Endothelial cell of umbilical vein (primary cell): ENCODE results near the gene HDAC4. TPM values are rescaled to one million over a fixed set of nuclear protein-coding genes. Genes with fewer than 3 reads are reported as not detected.

ENCODE experiments used
- BruUV-seq: library from RNA; stranded (reverse); fragments of 400-500 nt; replicated peaks from 2 replicates; lab custom pipeline; 2021; lab: Mats Ljungman, UMichigan
- CTCF ChIA-PET: fragments of 300-600, 350-600 bp; sonication (Branson Sonifier 250); formaldehyde crosslinking; loops from one replicate; lab custom pipeline; 2021; ENCODE audit warnings: antibody characterized with exemption, inconsistent platforms; lab: Charles Lee
- POLR2A ChIA-PET: fragments of 300-600, 350-600 bp; sonication (Branson Sonifier 250); formaldehyde crosslinking; loops from one replicate; lab custom pipeline; 2021; ENCODE audit warnings: antibody characterized with exemption, inconsistent platforms; lab: Charles Lee
- DNase-seq: peaks from one replicate; pipeline ENCODE4 v3.0.0-alpha.2; 2011; ENCODE audit warnings: low read depth, low spot score
- FAIRE-seq: peaks from 2 replicates; lab custom pipeline; 2011; peaks lifted over from hg19 to GRCh38; lab: Jason Lieb, UNC
- H2AFZ ChIP-seq: 2 replicates; pipeline ENCODE4 v1.6.0; 2012; ENCODE audit warnings: low read depth, low read length, control low read depth, inconsistent platforms
- H3K27ac ChIP-seq: 2 replicates; pipeline ENCODE4 v1.5.1; 2011; ENCODE audit warnings: low read depth, mild to moderate bottlenecking, control low read depth, low read length, moderate library complexity; ENCODE audit not compliant: insufficient read depth
- H3K27me3 ChIP-seq, 2 experiments: 2 replicates each; pipeline versions ENCODE4 v1.6.0 to v1.6.1; 2011; ENCODE audit warnings: low read length in 2 of 2, mixed read lengths in 1 of 2; ENCODE audit not compliant: control insufficient read depth in 2 of 2, insufficient read depth in 2 of 2
- H3K36me3 ChIP-seq, 2 experiments: 2 replicates in 1 of 2; 3 replicates in 1 of 2; pipeline ENCODE4 v1.5.1; 2011; ENCODE audit warnings: low read length in 2 of 2, mild to moderate bottlenecking in 1 of 2, moderate library complexity in 1 of 2; ENCODE audit not compliant: control insufficient read depth in 2 of 2, insufficient read depth in 2 of 2; ENCODE audit errors: extremely low read depth in 1 of 2
- H3K4me1 ChIP-seq: 3 replicates; pipeline ENCODE4 v1.5.1; 2011; ENCODE audit warnings: mild to moderate bottlenecking, low read length; ENCODE audit not compliant: control insufficient read depth, insufficient read depth; ENCODE audit errors: extremely low read depth
- H3K4me2 ChIP-seq: 2 replicates; pipeline ENCODE4 v1.6.1; 2011; ENCODE audit warnings: low read length, control low read depth, mixed read lengths; ENCODE audit not compliant: insufficient read depth
- H3K4me3 ChIP-seq, 3 experiments: fragments of 200-600 bp in 1 of 3; sonication (generic), shearing (Covaris generic) in 1 of 3; replicated peaks in 1 of 3; 2 replicates each; pipeline ENCODE4 v1.5.1; 2011 to 2016; ENCODE audit warnings: control low read depth in 3 of 3, low read length in 3 of 3, mild to moderate bottlenecking in 2 of 3, inconsistent platforms in 1 of 3, low read depth in 1 of 3, moderate library complexity in 1 of 3; ENCODE audit not compliant: insufficient read depth in 1 of 3
- H3K79me2 ChIP-seq: 2 replicates; pipeline ENCODE4 v1.6.0; 2012; ENCODE audit warnings: low read length, inconsistent platforms; ENCODE audit not compliant: control insufficient read depth, insufficient read depth
- H3K9ac ChIP-seq: replicated peaks from 2 replicates; pipeline ENCODE3; 2011; ENCODE audit warnings: low read length, control low read depth; ENCODE audit not compliant: insufficient read depth; ENCODE audit errors: extremely low read depth
- H3K9me1 ChIP-seq: replicated peaks from 3 replicates; pipeline ENCODE4 v1.6.0; 2011; ENCODE audit warnings: mild to moderate bottlenecking, low read length; ENCODE audit not compliant: control insufficient read depth, insufficient read depth; ENCODE audit errors: extremely low read depth
- H3K9me3 ChIP-seq: replicated peaks from 2 replicates; pipeline ENCODE4 v1.5.1; 2012; ENCODE audit warnings: low read length, inconsistent platforms; ENCODE audit not compliant: control insufficient read depth, insufficient read depth
- H4K20me1 ChIP-seq: replicated peaks from 2 replicates; pipeline ENCODE3; 2011; ENCODE audit warnings: mild to moderate bottlenecking, low read length; ENCODE audit not compliant: control insufficient read depth, insufficient read depth; ENCODE audit errors: extremely low read depth
- CTCF ChIP-seq, 2 donors: IDR thresholded peaks; 1 replicate in 1 of 2; 2 replicates in 1 of 2; pipeline ENCODE4 v1.5.1; 2011; ENCODE audit warnings: low read length in 2 of 2, mild to moderate bottlenecking in 2 of 2, moderate library complexity in 2 of 2, control low read depth in 1 of 2, inconsistent platforms in 1 of 2, low read depth in 1 of 2; ENCODE audit not compliant: insufficient read depth in 1 of 2; ENCODE audit errors: extremely low read depth in 1 of 2
- EZH2 ChIP-seq: IDR thresholded peaks from 2 replicates; pipeline ENCODE4 v1.6.1; 2012; ENCODE audit warnings: borderline replicate concordance, low read depth, mild to moderate bottlenecking, moderate library complexity, low read length, inconsistent platforms; ENCODE audit not compliant: severe bottlenecking
- FOS ChIP-seq: IDR thresholded peaks from 2 replicates; pipeline ENCODE4 v1.6.1; 2011; ENCODE audit warnings: mild to moderate bottlenecking, low read length, moderate library complexity, borderline replicate concordance; ENCODE audit not compliant: insufficient read depth
- GATA2 ChIP-seq: IDR thresholded peaks from 2 replicates; pipeline ENCODE4 v1.7.0; 2011; ENCODE audit warnings: low read depth, mild to moderate bottlenecking, moderate library complexity, mixed read lengths, low read length; ENCODE audit not compliant: insufficient read length, insufficient read depth
- JUN ChIP-seq: IDR thresholded peaks from 2 replicates; pipeline ENCODE4 v1.6.1; 2011; ENCODE audit warnings: borderline replicate concordance, low read depth; ENCODE audit not compliant: insufficient read length, insufficient read depth
- MYC ChIP-seq: IDR thresholded peaks from one replicate; pipeline ENCODE4 v1.6.1; 2011; ENCODE audit warnings: mild to moderate bottlenecking, low read depth, low read length
- POLR2A ChIP-seq: IDR thresholded peaks from 2 replicates; pipeline ENCODE4 v1.6.1; 2012; ENCODE audit warnings: low read depth, mild to moderate bottlenecking, control low read depth, low read length
- POLR2AphosphoS5 ChIP-seq: IDR thresholded peaks from 2 replicates; pipeline ENCODE4 v1.6.1; 2012; ENCODE audit warnings: low read depth, mild to moderate bottlenecking, control low read depth, low read length, moderate library complexity; ENCODE audit not compliant: insufficient read depth
- dilution Hi-C: fragments of 300-500 bp; cut with MboI; formaldehyde crosslinking; loops from one replicate; pipeline ENCODE4 v1.15.0; 2019; ENCODE audit warnings: low sequenced_read_pairs; ENCODE audit not compliant: extremely low pct_ligation_motif_present
- intact Hi-C: fragments of 100-400 bp; cut with micrococcal nuclease; formaldehyde crosslinking; loops from one replicate; pipeline ENCODE4 v1.10.0; 2022
- polyA plus RNA-seq, 4 experiments: library from polyadenylated mRNA; depleted of rRNA in 3 of 4; stranded (reverse) in 3 of 4; unstranded in 1 of 4; fragments of >200 nt; gene quantifications; 2 replicates each; pipeline versions ENCODE4 v1.2.1 to v1.2.3, GENCODE V29; 2011 to 2012; ENCODE audit warnings: missing spikeins in 1 of 4
- total RNA-seq: library from RNA; stranded (reverse); gene quantifications from 2 replicates; pipeline ENCODE4 v1.2.3, GENCODE V29; 2021
- TF ChIP-seq, protein P1 (sequence below): IDR thresholded peaks from 2 replicates; pipeline ENCODE4 v1.6.1; 2011; ENCODE audit not compliant: insufficient read depth, insufficient read length

The HDAC4 gene
- total and polyA plus RNA-seq, 2 donors (not counting 3 experiments of a cell fraction or from before 2014, with no cell fraction given), result 13.4 to 33.0 TPM

GRCh38 chr2:239339726-239340601, 60.9 kb downstream of the HDAC4 start:
- ChIA-PET POLR2A (no interaction called here), CTCF (no interaction called here)
- Histone ChIP-seq H3K79me2 (no peaks in the 10 kb centered on the region), H3K4me2 (no peak overlapping the region), H3K36me3 (no peaks in the 10 kb centered on the region), H3K27me3 (no peaks in the 10 kb centered on the region), H3K27ac (no peak overlapping the region), H2AFZ (no peak overlapping the region), H4K20me1 (no peaks in the 10 kb centered on the region), H3K9me3 (no peaks in the 10 kb centered on the region), H3K9me1 (no peaks in the 10 kb centered on the region), H3K4me1 (no peaks in the 10 kb centered on the region), H3K4me3 (no peak overlapping the region), H3K9ac (no peak overlapping the region)
- dilution Hi-C loops (no loop called here), intact Hi-C loops (loop anchor here (5.0 kb wide), 1 partner anchor 1007 kb away; no protein-coding TSS in a partner anchor)
- TF ChIP-seq FOS (no peak), POLR2AphosphoS5 (no peak), MYC (no peak), EZH2 (no peak), POLR2A (no peak), GATA2 (no peak), JUN (no peak), CTCF (IDR thresholded peaks at IDR 0.05; ENCODE audit: extremely low read depth in 1 of 2, insufficient read depth in 1 of 2, low read depth in 1 of 2, low read length in 2 of 2) (no peak)
- TF ChIP-seq, protein P1, sequence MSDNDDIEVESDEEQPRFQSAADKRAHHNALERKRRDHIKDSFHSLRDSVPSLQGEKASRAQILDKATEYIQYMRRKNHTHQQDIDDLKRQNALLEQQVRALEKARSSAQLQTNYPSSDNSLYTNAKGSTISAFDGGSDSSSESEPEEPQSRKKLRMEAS, result no peak
- FAIRE-seq, result no peak
- no peak for DNase-seq
- no TSS peak for BruUV-seq
